ENCODE data around the gene TTLL7. TPM values are rescaled to one million over a fixed set of nuclear protein-coding genes. Genes with fewer than 3 reads are reported as not detected.

Gene TTLL7
- total RNA-seq, 1 donor from 2014 or later, result not detected

DNA sequence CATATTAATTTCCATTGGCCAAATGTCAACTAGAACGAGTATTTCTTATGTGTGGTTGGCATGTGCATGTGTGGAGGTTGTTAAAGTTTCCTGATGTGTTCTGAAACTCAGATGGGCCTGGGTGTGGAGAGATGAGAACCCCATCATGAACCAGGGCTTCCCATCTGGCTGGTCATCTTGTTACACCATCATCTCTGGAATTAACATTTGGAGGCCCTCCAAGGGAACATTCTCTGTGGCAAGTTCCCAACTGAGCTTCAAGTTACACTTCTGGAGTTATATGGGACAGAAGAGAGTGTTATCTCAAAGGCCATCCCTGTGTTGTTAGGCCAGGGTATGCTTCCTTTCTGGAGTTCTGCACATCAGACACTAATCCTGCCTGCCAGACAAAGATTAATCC, 183.6 kb downstream of the TTLL7 start:
- ATAC-seq (ENCODE audit: low read depth) (no peak), DNase-seq (no peak)
- Mint-ChIP-seq H3K27ac (no peak overlapping the region), H3K27me3 (no peaks in the 10 kb centered on the region), H3K36me3 (ENCODE audit: low read depth) (no peaks in the 10 kb centered on the region), H3K9me3 (peaks cover 5% of the 10 kb centered on the region), H3K4me3 (no peak overlapping the region), H3K4me1 (peaks cover 8% of the 10 kb centered on the region)
- no peak for TF ChIP-seq CTCF (IDR thresholded peaks at IDR 0.05)
- intact Hi-C loops (cut with micrococcal nuclease), result no loop called here
- CTCF ChIA-PET, result no interaction called here
- POLR2A ChIA-PET, result no interaction called here

Other genes starting within 250 kb of the TTLL7 start
- gene PRKACB, start 145.1 kb upstream of the TTLL7 start, total RNA-seq, result 30.0 and 33.0 TPM in 2 replicates

All from activated B cell treated with CpG ODN at 0.5 μM for 24 hours (primary cell).